IMR-90 (cell line): Measurements from ENCODE around the gene RAB1B. TPM values are rescaled to one million over a fixed set of nuclear protein-coding genes. Genes with fewer than 3 reads are reported as not detected.

Source experiments
- ATAC-seq: fragments of 200-7000 bp; cut with Tn5 transposase; 2 replicates; pipeline ENCODE4 v1.9.1; 2020; ENCODE audit warnings: low read depth, mild to moderate bottlenecking, moderate library complexity
- BruUV-seq: library from RNA; stranded (reverse); fragments of 400-500 nt; replicated peaks from 2 replicates; lab custom pipeline; 2021; lab: Mats Ljungman, UMichigan
- CTCF ChIA-PET: fragments of 300-600 bp; formaldehyde crosslinking; extraction: SDS; loops from one replicate; lab custom pipeline; 2021; ENCODE audit warnings: antibody characterized with exemption; lab: Yijun Ruan, JAX
- POLR2A ChIA-PET: fragments of 300-600 bp; sonication (Branson Sonifier 250); formaldehyde crosslinking; loops from one replicate; lab custom pipeline; 2022; ENCODE audit warnings: antibody characterized with exemption; ENCODE audit not compliant: unreplicated experiment; lab: Charles Lee
- DNase-seq: peaks from one replicate; pipeline ENCODE4 v3.0.0; 2013
- H2AFZ ChIP-seq: replicated peaks from 2 replicates; pipeline ENCODE3; 2013; ENCODE audit warnings: low read length, mild to moderate bottlenecking; ENCODE audit not compliant: poor library complexity
- H2AK5ac ChIP-seq: 2 replicates; pipeline ENCODE4 v1.6.1; 2013; ENCODE audit warnings: low read depth, low read length, inconsistent platforms
- H2AK9ac ChIP-seq: replicated peaks from 2 replicates; pipeline ENCODE3; 2013; ENCODE audit warnings: mild to moderate bottlenecking, low read depth, low read length, moderate library complexity; ENCODE audit not compliant: poor library complexity
- H2BK120ac ChIP-seq: 2 replicates; pipeline ENCODE4 v1.6.1; 2013; ENCODE audit warnings: low read depth, low read length, inconsistent platforms
- H2BK15ac ChIP-seq: 3 replicates; pipeline ENCODE4 v1.6.1; 2013; ENCODE audit warnings: low read depth, low read length, inconsistent platforms
- H2BK20ac ChIP-seq: 2 replicates; pipeline ENCODE4 v1.6.1; 2013; ENCODE audit warnings: low read depth, mild to moderate bottlenecking, inconsistent platforms, low read length, moderate library complexity
- H2BK5ac ChIP-seq: 2 replicates; pipeline ENCODE4 v1.6.1; 2013; ENCODE audit warnings: mild to moderate bottlenecking, low read depth, low read length, inconsistent platforms; ENCODE audit not compliant: poor library complexity, severe bottlenecking
- H3K14ac ChIP-seq: replicated peaks from 2 replicates; pipeline ENCODE4 v1.6.1; 2013; ENCODE audit warnings: low read depth, low read length, inconsistent platforms
- H3K18ac ChIP-seq: 2 replicates; pipeline ENCODE4 v1.6.1; 2013; ENCODE audit warnings: low read depth, low read length, control low read depth
- H3K23ac ChIP-seq: 2 replicates; pipeline ENCODE4 v1.6.1; 2013; ENCODE audit warnings: low read depth, low read length, inconsistent platforms
- H3K27ac ChIP-seq: 2 replicates; pipeline ENCODE4 v1.5.1; 2013; ENCODE audit warnings: mild to moderate bottlenecking, control low read depth, low read length; ENCODE audit not compliant: insufficient read depth
- H3K27me3 ChIP-seq: 2 replicates; pipeline ENCODE4 v1.6.1; 2013; ENCODE audit warnings: low read length; ENCODE audit not compliant: control insufficient read depth, insufficient read depth
- H3K36me3 ChIP-seq: 2 replicates; pipeline ENCODE4 v1.6.1; 2013; ENCODE audit warnings: low read length, mixed read lengths; ENCODE audit not compliant: control insufficient read depth, insufficient read depth
- H3K4ac ChIP-seq: 2 replicates; pipeline ENCODE4 v1.6.1; 2013; ENCODE audit warnings: low read depth, low read length, inconsistent platforms
- H3K4me1 ChIP-seq: 2 replicates; pipeline ENCODE4 v1.6.1; 2013; ENCODE audit warnings: low read length, mixed read lengths; ENCODE audit not compliant: control insufficient read depth, insufficient read depth
- H3K4me2 ChIP-seq: 2 replicates; pipeline ENCODE4 v1.6.1; 2013; ENCODE audit warnings: low read depth, mild to moderate bottlenecking, control low read depth, low read length, moderate library complexity
- H3K4me3 ChIP-seq: 2 replicates; pipeline ENCODE4 v1.5.1; 2013; ENCODE audit warnings: low read depth, mild to moderate bottlenecking, control low read depth, low read length, moderate library complexity; ENCODE audit not compliant: insufficient read depth
- H3K56ac ChIP-seq: 2 replicates; pipeline ENCODE4 v1.6.1; 2013; ENCODE audit warnings: low read length, inconsistent platforms; ENCODE audit not compliant: insufficient read depth; ENCODE audit errors: extremely low read depth
- H3K79me1 ChIP-seq, 2 experiments: 2 replicates each; pipeline ENCODE4 v1.6.1; 2013; ENCODE audit warnings: low read length in 2 of 2, inconsistent platforms in 1 of 2, low read depth in 1 of 2
- H3K9ac ChIP-seq: 2 replicates; pipeline ENCODE4 v1.6.1; 2013; ENCODE audit warnings: low read depth, low read length, control low read depth
- H3K9me1 ChIP-seq: 2 replicates; pipeline ENCODE4 v1.6.1; 2013; ENCODE audit warnings: low read length, inconsistent platforms; ENCODE audit not compliant: insufficient read depth
- H3K9me3 ChIP-seq: 2 replicates; pipeline ENCODE4 v1.6.1; 2013; ENCODE audit warnings: low read length; ENCODE audit not compliant: control insufficient read depth, insufficient read depth
- H4K20me1 ChIP-seq: 2 replicates; pipeline ENCODE4 v1.6.1; 2013; ENCODE audit warnings: low read length, inconsistent platforms; ENCODE audit not compliant: insufficient read depth
- H4K5ac ChIP-seq: 2 replicates; pipeline ENCODE4 v1.6.1; 2013; ENCODE audit warnings: mild to moderate bottlenecking, low read depth, low read length, control low read depth
- H4K8ac ChIP-seq, 2 experiments: 2 replicates each; pipeline ENCODE4 v1.6.1; 2013; ENCODE audit warnings: low read depth in 2 of 2, low read length in 2 of 2, control low read depth in 1 of 2, inconsistent platforms in 1 of 2
- H4K91ac ChIP-seq: 2 replicates; pipeline ENCODE4 v1.6.1; 2013; ENCODE audit warnings: low read depth, low read length, inconsistent platforms; ENCODE audit not compliant: insufficient read depth
- BHLHE40 ChIP-seq: fragments of 150-350 bp; IDR thresholded peaks from 2 replicates; pipeline ENCODE4 v1.6.1; 2016; ENCODE audit warnings: mild to moderate bottlenecking, low read depth, low read length
- CEBPB ChIP-seq: IDR thresholded peaks from 2 replicates; pipeline ENCODE4 v1.6.1; 2012; ENCODE audit warnings: low read depth, low read length, improper control_type of control experiment
- CHD1 ChIP-seq: IDR thresholded peaks from 2 replicates; pipeline ENCODE4 v1.6.1; 2012; ENCODE audit warnings: low read depth, low read length, improper control_type of control experiment
- CTCF ChIP-seq: conservative IDR thresholded peaks from 2 replicates; pipeline ENCODE4 v1.5.1; 2012; ENCODE audit warnings: mild to moderate bottlenecking, low read depth, low read length, improper control_type of control experiment
- ELK1 ChIP-seq: fragments of 150-350 bp; IDR thresholded peaks from 2 replicates; pipeline ENCODE4 v1.6.1; 2016; ENCODE audit warnings: low read depth, mild to moderate bottlenecking, low read length, moderate library complexity, borderline replicate concordance
- FOS ChIP-seq: fragments of 150-350 bp; IDR thresholded peaks from 2 replicates; pipeline ENCODE4 v1.6.1; 2016; ENCODE audit warnings: low read depth, low read length
- MAFK ChIP-seq: IDR thresholded peaks from 2 replicates; pipeline ENCODE4 v1.6.1; 2012; ENCODE audit warnings: low read depth, low read length, improper control_type of control experiment
- MXI1 ChIP-seq: IDR thresholded peaks from 2 replicates; pipeline ENCODE4 v1.6.1; 2012; ENCODE audit warnings: low read depth, mild to moderate bottlenecking, low read length, moderate library complexity, borderline replicate concordance
- NFE2L2 ChIP-seq: fragments of 150-350 bp; IDR thresholded peaks from 2 replicates; pipeline ENCODE4 v1.6.1; 2016; ENCODE audit warnings: low read depth, mild to moderate bottlenecking, low read length
- RAD21 ChIP-seq: IDR thresholded peaks from 2 replicates; pipeline ENCODE4 v1.6.1; 2012; ENCODE audit warnings: low read length, improper control_type of control experiment
- RCOR1 ChIP-seq: IDR thresholded peaks from 2 replicates; pipeline ENCODE4 v1.6.1; 2012; ENCODE audit warnings: mild to moderate bottlenecking, low read length, improper control_type of control experiment; ENCODE audit not compliant: insufficient replicate concordance
- RFX5 ChIP-seq: IDR thresholded peaks from 2 replicates; pipeline ENCODE4 v1.8.0; 2012; ENCODE audit warnings: low read depth, mild to moderate bottlenecking, low read length, moderate library complexity
- SMC3 ChIP-seq: fragments of 150-350 bp; IDR thresholded peaks from 2 replicates; pipeline ENCODE4 v1.6.1; 2016; ENCODE audit warnings: low read depth, mild to moderate bottlenecking, antibody characterized with exemption, low read length, moderate library complexity
- USF2 ChIP-seq: fragments of 150-350 bp; IDR thresholded peaks from 2 replicates; pipeline ENCODE4 v1.6.1; 2017; ENCODE audit warnings: mild to moderate bottlenecking, antibody characterized with exemption, low read length, low read depth
- WGBS, 2 experiments: methylation state at CpG; one replicate each; pipeline versions ENCODE4 v1.1.5 to v1.1.7; 2013; ENCODE audit warnings: missing lambda C conversion rate in 2 of 2; ENCODE audit not compliant: insufficient read length in 1 of 2; ENCODE audit errors: extremely low coverage in 2 of 2; 5-methylcytosine and 5-hydroxymethylcytosine counted together
- dilution Hi-C: fragments of 300-500 bp; cut with HindIII; formaldehyde crosslinking; loops from one replicate; pipeline ENCODE4 v1.14.3; 2018; ENCODE audit warnings: low sequenced_read_pairs; ENCODE audit not compliant: unreplicated experiment
- in situ Hi-C: fragments of 300-500 bp; cut with MboI; formaldehyde crosslinking; loops from 3 replicates; pipeline ENCODE4 v1.14.3; 2019; ENCODE audit warnings: low sequenced_read_pairs, inconsistent platforms, mixed read lengths
- intact Hi-C: fragments of 100-400 bp; cut with micrococcal nuclease; formaldehyde crosslinking; loops from 2 replicates; pipeline ENCODE4 v1.10.0; 2022
- polyA plus RNA-seq, 3 experiments: library from polyadenylated mRNA; depleted of rRNA; stranded (reverse); fragments of >200 nt; gene quantifications; 2 replicates each; pipeline ENCODE4 v1.2.3, GENCODE V29; 2012; ENCODE audit warnings: low replicate concordance in 1 of 3
- total RNA-seq: library from RNA; depleted of rRNA; stranded (reverse); fragments of >200 nt; gene quantifications from 2 replicates; pipeline ENCODE4 v1.2.3, GENCODE V29; 2012

The RAB1B gene
- total and polyA plus RNA-seq, 2 of the 4 experiments (the other 2 are of a cell fraction) = 83.7 to 248 TPM

- Histone ChIP-seq H2BK5ac (no peak overlapping the region), H3K27ac (no peak overlapping the region), H2AFZ (no peak overlapping the region), H2AK5ac (no peak overlapping the region), H3K4ac (no peak overlapping the region), H3K9ac (no peak overlapping the region), H4K91ac (no peak overlapping the region), H3K56ac (no peak overlapping the region), H4K8ac (no peak overlapping the region), H2BK20ac (no peak overlapping the region), H3K23ac (no peak overlapping the region), H4K5ac (no peak overlapping the region), H3K9me3 (no peaks in the 10 kb centered on the region), H2BK15ac (no peak overlapping the region), H4K20me1 (no peaks in the 10 kb centered on the region), H3K79me1 (no peaks in the 10 kb centered on the region), H3K18ac (no peak overlapping the region), H3K27me3 (no peaks in the 10 kb centered on the region), H3K36me3 (peaks cover 61% of the 10 kb centered on the region), H3K4me1 (no peaks in the 10 kb centered on the region), H3K14ac (no peak overlapping the region), H2BK120ac (no peak overlapping the region), H2AK9ac (no peak overlapping the region), H3K4me3 (no peak overlapping the region), H3K4me2 (no peak overlapping the region), H3K9me1 (no peaks in the 10 kb centered on the region)
- ATAC-seq (no peak), DNase-seq (no peak)
- intact Hi-C loops = no loop called here
- POLR2A ChIA-PET = no interaction called here
- CTCF ChIA-PET = no interaction called here
- dilution Hi-C loops = no loop called here
- TF ChIP-seq CEBPB = no peak
- TF ChIP-seq RFX5 = no peak
- TF ChIP-seq CHD1 = no peak
- TF ChIP-seq RAD21 = no peak
- no peak for TF ChIP-seq SMC3
- no peak for TF ChIP-seq BHLHE40
- no peak for TF ChIP-seq MXI1
- no peak for TF ChIP-seq USF2
- no peak for TF ChIP-seq CTCF
- TF ChIP-seq MAFK = no peak
- TF ChIP-seq RCOR1 = no peak
- no peak for TF ChIP-seq NFE2L2
- no peak for TF ChIP-seq FOS
- no peak for TF ChIP-seq ELK1
- 100% methylated on average over 3 of the region's 5 CpGs; no CpG with 5 or more reads in 1 of the 2 experiments for WGBS, 2 experiments
- no TSS peak for BruUV-seq
- in situ Hi-C loops = no loop called here
Measured at GRCh38 chr11:66233301-66233700, 35.1 kb upstream of the RAB1B start.
